ENCODE data around the gene RAB27B.
A peak's percentile ranks its signal among the peaks of the same experiment; 100 is the strongest.
"Not testable (repeated sequence)": the region's sequence is repeated elsewhere in the genome, so short reads cannot be mapped to it uniquely, and the experiment has no call there.

Gene RAB27B, protein sequence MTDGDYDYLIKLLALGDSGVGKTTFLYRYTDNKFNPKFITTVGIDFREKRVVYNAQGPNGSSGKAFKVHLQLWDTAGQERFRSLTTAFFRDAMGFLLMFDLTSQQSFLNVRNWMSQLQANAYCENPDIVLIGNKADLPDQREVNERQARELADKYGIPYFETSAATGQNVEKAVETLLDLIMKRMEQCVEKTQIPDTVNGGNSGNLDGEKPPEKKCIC

DNA sequence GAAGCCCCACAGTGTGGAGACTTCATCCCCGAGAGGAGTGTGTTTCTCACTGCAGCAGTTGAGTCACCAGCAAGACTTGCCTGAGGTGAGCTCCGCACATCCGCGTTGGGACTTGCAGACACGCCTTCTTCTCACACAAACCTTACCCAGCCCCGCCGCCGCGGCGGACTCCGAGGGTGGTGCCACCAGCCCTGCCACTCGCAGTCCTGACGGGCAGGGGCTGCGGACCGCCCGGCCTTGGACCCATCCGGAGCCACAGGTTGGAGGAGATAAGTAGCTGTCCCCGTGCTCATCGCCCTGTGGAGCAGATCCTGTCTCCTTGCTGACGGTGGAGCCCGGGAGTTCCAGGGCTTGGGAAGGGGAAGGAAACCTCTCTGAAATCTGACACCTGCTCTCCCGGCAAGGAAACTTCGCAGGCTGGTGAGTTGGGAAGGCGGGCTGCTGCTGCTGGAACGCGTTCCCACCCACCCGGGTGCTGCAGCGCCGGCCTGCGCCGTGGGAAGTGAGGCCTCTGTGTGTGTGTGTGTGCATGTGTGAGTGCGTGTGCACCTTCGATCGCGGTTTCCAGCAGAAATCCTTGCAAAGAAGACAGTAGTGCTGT is at the start of gene RAB27B:
Gene RAB27B, plus strand, starts transcription at position 197 of the 601 bp plus-strand sequence. CDS start 49,109 bp downstream, outside the sequence.
- peak; percentile 6 for DNase-seq

DNA sequence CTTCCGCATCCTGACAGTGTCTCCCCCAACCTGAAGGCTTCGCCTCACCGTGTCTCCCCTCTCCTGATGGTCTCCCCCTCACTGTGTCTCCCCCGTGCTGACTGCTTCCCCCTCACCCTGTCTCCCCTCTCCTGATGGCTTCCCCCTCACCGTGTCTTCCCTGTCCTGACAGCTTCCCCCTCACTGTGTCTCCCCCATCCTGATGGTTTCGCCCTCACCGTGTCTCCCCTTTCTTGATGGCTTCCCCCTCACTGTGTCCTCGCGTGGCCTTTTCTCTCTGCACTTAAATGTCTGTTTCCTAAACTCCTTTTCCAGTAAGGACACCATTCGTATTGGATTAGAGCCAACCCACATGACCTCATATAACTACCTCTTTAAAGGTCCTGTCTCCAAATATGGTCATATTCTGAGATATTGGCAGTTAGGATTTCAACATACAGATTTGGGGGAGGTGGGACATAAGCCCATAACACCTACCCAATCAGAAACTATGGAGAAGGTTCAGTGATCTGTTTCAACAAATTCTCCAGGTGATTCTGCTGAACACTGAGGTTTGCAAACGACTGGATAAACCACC is 47.9 kb upstream of the RAB27B start:
- no peak for DNase-seq

GRCh38 chr18:54780970-54781369 is 47.3 kb upstream of the RAB27B start:
- DNase-seq, result no peak

DNA sequence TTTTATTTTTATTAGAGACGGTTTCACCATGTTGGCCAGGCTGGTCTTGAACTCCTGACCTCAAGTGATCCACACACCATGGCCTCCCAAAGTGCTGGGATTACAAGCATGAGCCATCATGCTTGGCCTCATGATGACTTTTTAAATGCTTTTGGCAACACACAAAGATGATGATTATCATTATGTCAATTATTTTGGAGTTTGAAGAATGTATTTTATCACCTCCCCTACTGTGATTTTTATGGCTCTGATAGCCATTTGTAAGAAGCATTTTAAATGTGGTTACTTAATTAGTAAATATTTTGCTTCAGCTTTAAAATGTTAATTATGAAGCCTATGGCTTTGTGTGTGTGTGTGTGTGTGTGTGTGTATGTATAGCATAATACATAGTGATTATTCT is 45.1 kb upstream of the RAB27B start:
- no peak for DNase-seq

GRCh38 chr18:54786206-54786605 is 42.1 kb upstream of the RAB27B start:
- no peak for DNase-seq

DNA sequence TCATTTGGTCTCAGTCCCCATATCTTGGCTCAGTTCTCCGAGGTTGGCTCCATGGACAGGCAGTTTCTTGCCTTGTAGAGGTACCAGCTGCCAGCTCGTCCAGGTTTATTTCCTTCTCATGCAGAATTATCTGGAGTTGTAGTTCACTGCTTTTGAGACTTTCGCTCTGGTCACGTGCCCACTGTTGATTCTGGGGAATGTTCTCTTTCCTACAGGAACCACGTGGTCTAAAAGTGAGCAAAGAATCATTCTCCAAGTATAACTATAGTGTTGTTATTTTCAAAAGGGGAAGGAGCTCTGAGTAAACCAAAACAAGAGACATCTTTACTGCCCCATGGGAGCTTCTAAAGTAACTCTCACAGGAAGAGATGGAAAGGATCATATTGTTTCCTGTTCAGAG is 41.2 kb upstream of the RAB27B start:
- DNase-seq, result no peak

DNA sequence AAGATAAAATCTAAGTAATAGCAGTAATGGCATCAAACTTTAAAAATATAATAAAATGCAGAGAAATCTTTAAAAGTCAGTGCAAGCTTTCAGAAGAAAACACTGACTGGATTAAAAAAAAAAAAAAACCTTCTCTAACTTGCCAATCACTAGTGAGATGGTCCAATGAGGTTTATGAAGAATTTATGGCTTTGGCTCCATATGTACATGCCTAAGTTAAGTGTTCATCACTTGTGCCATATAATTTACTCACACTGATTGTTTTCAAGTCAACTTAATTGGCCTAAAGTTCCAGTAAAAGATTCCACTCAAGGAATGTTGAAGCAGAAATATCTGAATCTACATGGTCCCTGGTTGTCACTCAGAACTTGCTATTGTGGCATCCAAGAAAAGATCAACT is 40.7 kb upstream of the RAB27B start:
- no peak for DNase-seq

- no peak for DNase-seq
Measured at GRCh38 chr18:54790109-54790508, 38.2 kb upstream of the RAB27B start.

DNA sequence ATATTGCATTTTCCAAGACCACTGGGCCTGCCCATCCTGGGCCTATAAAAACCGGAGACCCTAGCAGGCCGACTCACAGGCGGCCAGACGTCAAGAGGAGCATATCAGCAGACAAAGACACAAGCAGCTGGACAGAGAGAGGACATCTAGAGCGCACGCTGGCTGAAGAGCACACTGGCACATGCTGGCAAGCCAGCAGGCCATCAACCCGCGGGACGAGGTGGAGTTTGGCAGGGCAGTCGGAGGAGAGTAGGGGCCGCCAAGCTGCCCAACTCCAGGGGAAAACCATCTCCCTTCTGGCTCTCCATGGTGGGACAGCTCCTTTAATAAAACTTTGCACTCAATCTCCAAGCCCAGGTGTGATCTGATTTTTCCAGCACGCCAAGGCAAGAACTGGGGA is 36.6 kb upstream of the RAB27B start:
- no peak for DNase-seq

DNA sequence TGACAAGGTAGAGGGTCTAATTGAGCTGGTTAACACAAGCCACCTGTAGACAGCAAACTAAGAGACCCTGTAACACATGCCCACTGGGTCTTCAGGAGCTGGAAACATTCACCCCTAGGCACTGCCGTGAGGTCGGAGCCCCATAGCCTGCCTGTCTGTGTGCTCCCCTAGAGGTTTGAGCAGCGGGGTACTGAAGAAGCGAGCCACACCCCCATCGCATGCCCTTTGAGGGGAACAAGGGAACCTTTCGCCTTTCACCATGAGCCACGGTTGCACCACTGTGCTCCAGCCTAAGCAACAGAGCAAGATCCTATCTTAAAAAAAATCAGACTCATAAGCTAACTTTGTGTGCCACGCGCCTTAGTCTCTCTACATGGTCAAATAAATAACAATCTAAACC is 36.2 kb upstream of the RAB27B start:
- DNase-seq, result no peak

DNA sequence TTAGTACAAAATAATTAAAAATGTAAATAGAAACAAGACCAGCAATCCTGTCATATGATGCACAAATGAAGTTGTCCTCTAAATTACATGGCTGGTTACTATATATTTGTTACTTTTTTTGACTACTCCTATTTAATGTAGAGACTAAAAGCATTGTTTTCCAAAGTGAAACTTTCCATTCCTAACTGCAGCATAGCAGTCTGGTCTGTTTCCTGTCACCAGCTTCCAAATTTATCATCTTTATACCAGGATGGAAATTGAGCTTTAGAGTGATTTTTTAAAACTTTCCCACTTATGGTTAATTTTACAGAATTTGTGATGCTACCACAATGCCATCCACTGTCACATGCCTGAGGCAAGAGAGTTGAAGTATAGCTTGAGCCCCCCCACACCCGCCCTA is 33.5 kb upstream of the RAB27B start:
- no peak for DNase-seq

DNA sequence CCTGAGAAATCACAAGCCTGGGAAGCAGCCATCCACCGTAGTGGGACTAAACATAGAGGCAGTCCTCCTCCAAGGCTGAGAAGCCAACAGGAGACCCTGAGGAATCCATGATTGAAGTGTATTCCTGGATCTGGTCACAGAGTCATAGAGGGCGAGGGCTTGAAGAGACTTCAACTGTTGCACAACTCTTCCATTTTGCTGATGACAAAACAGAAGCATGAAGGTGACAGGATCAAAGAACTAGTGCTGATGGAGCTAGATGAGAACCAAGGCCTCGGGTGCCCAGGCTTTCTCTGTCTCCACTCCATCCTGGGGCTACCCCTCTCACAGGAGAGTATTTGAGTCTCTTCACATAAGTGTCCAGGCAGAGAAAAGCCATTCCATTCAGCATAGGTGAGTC is 30.1 kb upstream of the RAB27B start:
- no peak for DNase-seq

DNA sequence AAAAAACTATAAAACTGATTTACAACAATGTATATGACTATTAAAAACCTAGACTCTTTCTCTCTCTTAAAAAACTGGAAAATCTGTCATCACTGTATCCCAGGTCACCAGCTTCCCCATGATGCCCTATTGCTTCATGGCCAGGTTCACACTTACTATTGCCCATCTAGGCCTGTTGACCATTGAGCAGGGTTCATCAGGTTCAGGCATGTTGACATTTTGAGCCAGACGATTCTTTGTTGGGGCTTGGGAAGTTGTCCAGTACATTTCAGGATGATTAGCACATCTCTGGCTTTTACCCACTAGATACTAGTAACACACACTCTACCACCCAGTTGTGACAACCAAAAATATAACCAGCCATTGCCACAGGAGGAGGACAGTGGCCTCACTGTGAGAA is 26.9 kb upstream of the RAB27B start:
- no peak for DNase-seq

DNA sequence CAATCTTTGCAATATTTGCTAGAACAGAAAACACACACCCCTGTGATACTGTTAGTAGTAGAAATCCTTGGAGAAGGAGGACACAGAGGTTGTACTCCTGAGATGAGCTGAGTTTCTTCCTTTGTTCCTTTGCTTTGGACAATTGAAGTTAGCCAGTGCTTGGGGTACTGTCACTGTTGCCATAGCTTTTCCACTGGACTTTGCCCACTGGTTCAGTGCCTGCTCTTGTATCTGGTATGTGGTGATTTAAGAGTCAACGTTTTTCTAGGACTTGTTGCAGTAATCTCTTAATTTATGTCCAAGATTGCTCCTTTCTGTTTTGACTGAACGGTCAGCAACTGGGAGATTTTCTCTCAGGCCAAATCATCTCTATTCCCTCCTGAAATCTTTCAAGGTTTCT is 26.1 kb upstream of the RAB27B start:
- DNase-seq, result no peak

DNA sequence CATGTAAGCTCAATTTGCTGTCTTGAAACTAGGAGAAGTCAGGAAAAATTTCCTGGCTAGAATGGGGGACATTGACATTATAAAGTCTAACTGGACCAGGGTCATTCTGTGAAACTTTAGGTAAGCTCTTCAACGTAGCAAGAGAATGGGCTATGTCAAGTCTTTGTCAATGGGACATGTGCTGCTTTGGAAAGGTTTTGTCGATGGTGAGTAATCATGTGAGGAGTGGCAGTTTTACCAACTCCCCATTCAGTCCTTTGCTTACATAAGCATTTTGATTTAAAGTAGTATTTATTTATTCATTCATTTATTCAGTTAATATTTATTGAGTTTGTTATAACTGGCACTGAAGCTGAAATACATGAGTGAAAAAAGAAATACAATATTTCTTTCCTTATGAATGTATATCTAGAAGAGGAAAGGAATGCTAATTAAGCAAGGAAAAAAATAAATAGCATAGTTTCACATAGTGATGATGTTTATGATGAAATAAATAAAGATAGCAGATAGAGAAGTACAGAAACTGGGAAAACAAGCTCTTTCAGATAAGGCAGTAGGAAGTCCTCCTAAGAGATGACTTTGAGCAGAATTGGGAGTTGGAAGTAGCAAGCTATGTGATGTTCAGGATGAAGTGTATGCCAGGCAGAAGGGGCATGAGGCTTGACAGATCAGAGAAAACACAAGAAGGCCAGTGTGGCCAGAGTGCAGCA is 25.4 kb upstream of the RAB27B start:
- DNase-seq, result no peak

DNA sequence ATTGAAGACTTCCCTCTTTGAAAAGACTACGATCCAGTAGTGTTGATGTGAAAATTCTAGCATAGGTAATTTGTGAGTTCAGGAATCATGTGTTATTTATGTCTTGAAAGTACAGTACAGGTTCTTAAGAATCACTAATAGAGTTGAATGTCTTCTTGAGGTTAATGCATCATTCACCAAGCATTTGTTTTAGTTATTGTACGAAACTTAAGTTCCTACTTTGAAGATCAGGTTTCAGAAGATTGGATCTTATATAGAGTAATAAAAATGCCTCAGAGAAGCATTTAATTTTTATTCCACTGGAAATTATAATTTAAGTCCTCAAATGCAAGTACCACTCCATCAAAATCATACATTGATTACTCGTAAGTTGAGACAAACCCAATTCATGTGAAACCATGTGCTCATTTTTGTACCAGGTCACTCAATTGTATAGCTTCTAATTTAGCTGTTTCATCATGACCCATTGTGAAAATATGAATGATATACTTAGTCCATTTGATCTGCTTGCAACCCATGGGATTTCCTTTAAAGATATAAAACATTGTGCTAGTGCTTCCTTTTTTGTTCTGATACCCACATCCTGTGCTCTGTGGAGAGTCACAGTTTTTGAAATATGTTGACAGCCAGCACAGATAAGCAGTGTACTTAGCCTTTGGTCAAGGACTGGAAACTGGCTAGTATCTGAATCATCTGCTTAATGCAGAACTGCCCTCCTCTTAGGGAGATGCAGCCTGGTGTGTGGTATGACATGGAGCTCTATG is 22.5 kb upstream of the RAB27B start:
- no peak for DNase-seq

GRCh38 chr18:54806526-54806925 is 21.8 kb upstream of the RAB27B start:
- DNase-seq, result no peak

GRCh38 chr18:54807303-54807702 is 21.0 kb upstream of the RAB27B start:
- no peak for DNase-seq

DNA sequence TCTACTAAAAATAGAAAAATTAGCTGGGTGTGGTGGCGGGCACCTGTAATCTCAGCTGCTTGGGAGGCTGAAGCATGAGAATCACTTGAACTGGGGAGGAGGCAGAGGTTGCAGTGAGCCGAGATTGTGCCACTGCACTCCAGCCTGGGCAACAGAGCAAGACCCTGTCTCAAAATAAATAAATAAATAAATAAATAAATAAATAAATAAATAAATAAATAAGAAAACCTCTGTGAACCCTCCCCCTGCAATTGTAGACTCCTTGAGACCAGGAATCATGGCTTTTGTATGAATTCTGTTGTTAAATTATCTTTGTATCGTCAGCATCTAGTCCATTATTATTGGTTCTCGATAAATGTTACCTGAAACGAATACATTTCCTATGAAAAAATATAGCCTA is 17.6 kb upstream of the RAB27B start:
- DNase-seq, result not testable (repeated sequence)

DNA sequence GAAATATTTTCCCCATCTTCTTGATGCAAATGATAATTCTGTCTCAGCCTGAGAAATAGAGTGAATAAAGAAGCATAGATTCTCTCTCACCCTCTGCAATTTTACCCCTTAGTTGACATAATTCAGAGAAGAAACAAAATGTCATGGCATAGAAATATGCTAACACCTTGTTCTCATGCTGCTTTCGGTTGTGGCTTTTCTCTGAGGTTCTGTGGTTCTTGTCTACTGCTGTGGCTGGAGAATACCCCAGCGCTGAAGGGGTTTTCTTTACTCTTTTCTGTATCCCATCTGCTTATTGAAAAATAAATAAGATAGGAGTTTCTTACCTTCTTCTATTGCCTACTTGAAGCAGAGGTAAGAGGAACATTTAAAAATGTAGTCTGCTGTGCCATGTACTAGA is 15.4 kb upstream of the RAB27B start:
- DNase-seq, result no peak

DNA sequence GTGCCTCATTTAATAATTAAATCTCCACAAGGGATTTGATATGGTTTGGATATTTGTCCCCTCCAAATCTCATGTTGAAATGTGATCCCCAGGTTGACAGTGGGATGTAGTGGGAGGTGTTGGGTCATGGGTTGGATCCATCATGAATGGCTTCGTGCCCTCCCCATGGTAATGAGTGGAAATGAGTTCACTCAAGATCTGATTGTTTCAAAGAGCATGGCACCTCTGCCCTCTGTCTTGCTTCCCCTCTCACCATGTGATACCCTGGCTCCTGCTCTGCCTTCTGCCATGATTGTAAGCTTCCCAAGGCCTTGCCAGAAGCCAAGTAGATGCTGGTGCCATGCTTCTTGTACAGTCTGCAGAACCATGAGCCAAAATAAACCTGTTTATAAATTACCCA is 15.0 kb upstream of the RAB27B start:
- no peak for DNase-seq

DNA sequence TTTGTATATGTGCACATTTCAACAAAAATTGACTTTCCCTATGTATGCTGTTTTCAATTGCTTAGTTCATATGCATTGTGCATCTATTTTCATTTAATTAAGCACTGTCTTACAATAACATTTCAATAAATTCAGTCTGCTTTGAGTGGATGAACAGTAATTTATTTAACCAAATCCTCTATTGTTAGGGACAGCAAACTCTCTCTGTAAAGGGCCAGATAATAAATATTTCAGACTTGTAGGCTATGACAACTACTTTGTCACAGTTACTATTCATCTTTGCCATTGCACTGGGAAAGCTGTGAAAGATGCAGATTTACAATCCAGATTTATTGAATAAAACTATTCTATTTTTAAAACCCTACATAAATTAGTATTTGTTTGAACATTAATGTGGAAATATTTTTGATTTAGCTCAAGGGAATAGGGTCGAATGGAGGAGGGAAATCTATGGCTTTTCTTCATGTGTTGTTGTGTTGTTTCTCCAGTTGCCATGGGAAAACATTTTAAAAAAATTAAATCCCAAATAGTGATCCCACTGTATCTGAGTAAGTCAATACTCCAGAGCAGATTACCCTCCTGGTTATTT is 14.2 kb upstream of the RAB27B start:
- no peak for DNase-seq

DNA sequence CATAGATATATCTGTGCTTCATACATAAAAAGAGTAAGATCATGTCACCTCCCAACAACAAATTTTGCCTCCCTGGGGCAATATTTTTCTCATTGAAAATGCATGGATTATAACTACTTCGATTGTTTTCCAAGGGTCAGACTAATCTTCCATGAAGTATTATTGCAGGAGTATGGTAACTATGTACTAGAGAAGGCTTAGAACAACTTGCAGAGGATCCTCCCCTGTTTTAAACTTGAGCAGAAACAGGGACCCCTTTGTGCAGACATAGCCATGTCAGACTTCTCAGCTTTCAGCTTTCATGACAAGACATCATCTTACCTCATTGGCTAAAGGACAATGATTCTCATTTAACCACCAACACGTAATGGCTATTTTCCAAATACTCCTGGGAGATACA is 13.2 kb upstream of the RAB27B start:
- DNase-seq, result no peak

All from 8988T (cell line).